Epithelial cell of esophagus (primary cell): Measurements from ENCODE around the gene ARID3B.
"Not testable (repeated sequence)": the region's sequence is repeated elsewhere in the genome, so short reads cannot be mapped to it uniquely, and the experiment has no call there.

Experiments
- DNase-seq: peaks from one replicate; pipeline ENCODE4 v3.0.0; 2010; ENCODE audit warnings: low read depth
- H3K4me3 ChIP-seq: 2 replicates; pipeline ENCODE4 v1.5.1; 2011; ENCODE audit warnings: mild to moderate bottlenecking, low read length, control low read depth
- CTCF ChIP-seq: IDR thresholded peaks from 2 replicates; pipeline ENCODE4 v1.5.1; 2011; ENCODE audit warnings: low read depth, mild to moderate bottlenecking, low read length, control low read depth, inconsistent platforms; ENCODE audit not compliant: insufficient read depth; ENCODE audit errors: missing control alignments

ARID3B gene

DNA sequence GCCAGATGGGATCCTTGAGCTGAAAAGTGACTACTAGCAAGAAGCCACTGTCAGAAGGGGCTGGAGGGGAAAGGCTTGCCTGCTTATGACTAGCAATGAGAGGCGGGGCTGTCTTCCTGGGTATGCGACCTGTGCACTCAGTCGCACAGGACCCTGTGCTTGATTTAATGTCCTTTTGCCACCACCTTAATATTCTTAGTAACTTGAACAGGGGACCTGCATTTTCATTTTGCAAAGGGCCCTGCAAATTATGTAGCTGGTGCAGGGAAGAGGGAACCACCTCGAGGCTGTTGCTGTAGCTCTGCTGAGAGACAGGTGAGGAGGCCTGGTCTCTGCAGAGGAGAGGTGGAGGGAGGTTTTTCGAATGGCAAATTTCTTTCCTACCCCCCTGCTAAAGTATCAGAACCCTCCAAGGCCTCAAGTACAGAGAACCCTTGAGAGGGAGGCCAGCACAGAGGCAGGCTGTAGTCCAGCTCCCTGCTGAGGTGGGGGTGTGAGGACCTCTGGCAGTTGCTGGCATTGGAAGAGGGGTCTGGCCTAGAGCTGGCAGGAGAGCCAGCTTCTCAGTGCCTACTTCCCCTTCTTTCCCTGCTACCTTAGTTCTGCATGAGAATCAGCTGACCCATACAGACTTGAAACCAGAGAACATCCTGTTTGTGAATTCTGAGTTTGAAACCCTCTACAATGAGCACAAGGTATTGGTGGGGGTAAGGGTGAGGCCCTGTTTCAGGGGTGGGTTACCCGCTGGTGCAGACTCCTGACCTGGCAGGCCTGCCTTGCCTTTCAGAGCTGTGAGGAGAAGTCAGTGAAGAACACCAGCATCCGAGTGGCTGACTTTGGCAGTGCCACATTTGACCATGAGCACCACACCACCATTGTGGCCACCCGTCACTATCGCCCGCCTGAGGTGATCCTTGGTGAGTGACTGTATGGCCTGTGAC, 86.0 kb downstream of the ARID3B start:
- no peak for TF ChIP-seq CTCF
- DNase-seq, result no peak
- no peak overlapping the region for H3K4me3 ChIP-seq

GRCh38 chr15:74627766-74628165, 86.7 kb downstream of the ARID3B start:
- TF ChIP-seq CTCF, result no peak
- no peak for DNase-seq
- H3K4me3 ChIP-seq, result no peak overlapping the region

- H3K4me3 ChIP-seq, result no peak overlapping the region
- DNase-seq, result no peak
- TF ChIP-seq CTCF, result no peak
Measured at GRCh38 chr15:74628199-74628598, 87.2 kb downstream of the ARID3B start.

GRCh38 chr15:74628949-74629348, 87.9 kb downstream of the ARID3B start:
- no peak for DNase-seq

GRCh38 chr15:74629696-74630095, 88.7 kb downstream of the ARID3B start:
- not testable (repeated sequence) for DNase-seq, H3K4me3 ChIP-seq

More at GRCh38 chr15:74628949-74629348, 87.9 kb downstream of the ARID3B start:
- no peak for TF ChIP-seq CTCF
- H3K4me3 ChIP-seq, result no peak overlapping the region

DNA sequence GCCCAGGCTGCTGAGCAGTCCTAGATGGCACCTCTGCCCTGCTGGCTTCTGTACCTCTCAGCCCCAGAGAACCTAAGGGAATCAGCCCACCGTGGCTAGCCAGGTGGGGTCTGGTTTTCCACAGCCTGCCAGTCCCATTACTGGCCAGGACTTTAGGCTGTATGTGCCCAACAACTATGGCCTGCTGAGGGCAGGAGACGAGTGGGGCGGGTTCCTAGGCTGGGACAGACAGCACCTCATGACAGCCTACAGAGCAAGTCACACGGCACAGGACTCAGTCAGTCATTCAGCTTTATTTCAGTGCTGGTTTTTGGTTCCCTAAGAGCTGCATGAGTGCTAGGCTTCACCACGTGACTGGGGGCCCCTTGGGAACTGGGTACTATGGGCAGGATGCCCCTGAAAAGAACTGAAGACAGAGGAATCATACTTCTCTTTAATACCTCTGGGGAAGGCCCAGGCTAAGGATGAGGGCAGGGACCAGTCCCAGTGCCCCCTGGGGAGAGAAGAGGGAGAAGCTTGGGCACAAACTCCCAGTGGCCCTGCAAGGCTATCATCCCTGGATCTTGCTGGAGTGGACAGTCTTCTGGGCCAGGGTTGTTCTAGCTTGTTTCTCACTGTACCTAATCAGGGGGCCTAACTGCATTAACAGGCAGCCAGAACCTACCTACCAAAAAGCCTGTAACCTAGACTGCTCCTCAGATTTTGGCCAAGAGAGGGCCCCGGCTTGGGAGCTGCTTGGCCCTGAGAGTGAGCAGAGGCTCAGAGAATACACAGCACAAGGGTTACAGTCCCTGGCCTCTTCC, 89.5 kb downstream of the ARID3B start:
- no peak for TF ChIP-seq CTCF

DNA sequence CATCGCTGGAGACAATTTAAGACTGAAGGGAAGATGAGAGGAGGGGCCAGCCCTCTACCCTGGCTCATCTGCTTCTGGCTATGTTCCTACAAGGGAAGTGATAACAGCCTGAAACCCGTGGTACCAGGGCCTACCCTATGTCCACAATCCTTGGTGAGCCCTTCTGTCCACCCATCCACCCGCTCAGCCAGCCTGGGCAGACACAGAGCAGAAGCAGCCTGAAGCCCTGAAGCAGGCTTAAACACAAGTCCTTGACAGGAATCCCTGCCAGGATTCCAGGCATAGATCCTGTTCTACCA, 90.0 kb downstream of the ARID3B start:
- H3K4me3 ChIP-seq, result no peak overlapping the region
- TF ChIP-seq CTCF, result no peak
- DNase-seq, result no peak

More for the DNA sequence above, 89.5 kb downstream of the ARID3B start:
- no peak overlapping the region for H3K4me3 ChIP-seq
- no peak for DNase-seq
